Measurements from ENCODE around the gene NMNAT3. TPM values are rescaled to one million over a fixed set of nuclear protein-coding genes. Genes with fewer than 3 reads are reported as not detected.

Gene NMNAT3
- total and polyA plus RNA-seq, 12 donors, result 4.2 to 12.4 (median 7.7) TPM

DNA sequence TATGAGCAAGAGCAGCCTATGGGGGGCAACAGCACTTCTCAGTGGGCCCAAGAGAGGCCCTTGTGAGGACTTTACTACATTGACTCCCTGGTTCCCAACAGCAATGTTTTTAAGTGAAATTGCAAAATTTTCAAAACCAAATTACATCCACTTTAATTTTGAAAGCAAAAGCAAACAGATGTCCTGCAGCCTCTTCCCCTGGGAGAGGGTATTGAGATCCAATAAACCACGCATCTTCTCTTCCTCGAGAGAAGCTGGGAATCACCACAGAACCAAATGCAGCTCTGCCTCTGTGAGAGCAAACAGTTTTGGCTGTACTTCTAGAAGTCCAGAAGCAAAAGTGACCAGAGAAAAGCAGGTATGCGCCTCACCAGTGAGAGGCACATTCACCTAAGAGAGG, 25.2 kb downstream of the NMNAT3 start:
- DNase-seq, result no peak
- WGBS, 4 donors, result 77 to 89% (median 81%) methylated on average over 3 of the region's 3 CpGs
- TF ChIP-seq CTCF (IDR thresholded peaks at IDR 0.05) (no peak), POLR2A (IDR thresholded peaks at IDR 0.05) (no peak)

DNA sequence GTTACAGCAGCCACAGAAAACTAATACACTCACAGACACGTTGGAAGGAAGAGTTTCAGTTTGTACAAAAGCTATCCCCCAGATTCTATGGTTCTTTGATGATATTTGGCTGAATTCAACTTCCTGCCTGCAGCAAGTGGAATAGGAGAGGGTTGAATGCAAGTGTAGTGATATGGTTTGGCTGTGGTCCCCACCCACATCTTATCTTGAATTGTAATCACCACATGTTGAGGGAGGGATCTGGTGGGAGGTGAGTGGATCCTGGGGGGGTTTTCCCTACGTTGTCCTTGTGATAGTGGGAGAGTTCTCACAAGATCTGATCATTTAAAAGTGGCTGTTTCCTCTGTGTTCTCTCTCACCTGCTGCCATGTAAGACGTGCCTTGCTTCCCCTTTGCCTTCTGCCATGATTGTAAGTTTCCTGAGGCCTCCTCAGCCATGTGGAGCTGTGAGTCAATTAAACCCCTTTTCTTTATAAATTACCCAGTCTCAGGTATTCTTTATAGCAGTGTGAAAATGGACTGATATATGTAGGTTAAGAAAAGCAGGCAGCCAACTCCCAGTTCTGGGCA, 29.8 kb downstream of the NMNAT3 start:
- Histone ChIP-seq H3K27me3 (no peaks in the 10 kb centered on the region), H3K4me3 (no peak overlapping the region), H3K27ac (no peak overlapping the region), H3K4me1 (replicated peaks in 1 of 2) (no peaks in the 10 kb centered on the region), H3K9me3 (replicated peaks in 1 of 3) (no peaks in the 10 kb centered on the region), H3K36me3 (replicated peaks in 1 of 2) (no peaks in the 10 kb centered on the region)
- intact Hi-C loops (cut with DNase I), result no loop called here
- no peak for TF ChIP-seq POLR2A (IDR thresholded peaks at IDR 0.05)
- no peak for TF ChIP-seq CTCF (IDR thresholded peaks at IDR 0.05)
- 84 to 90% (median 85%) methylated on average over 3 of the region's 3 CpGs for WGBS, 4 donors
- DNase-seq, result no peak

More for the DNA sequence above, 25.2 kb downstream of the NMNAT3 start:
- no peak overlapping the region for H3K27ac ChIP-seq
- intact Hi-C loops (cut with DNase I), result no loop called here
- peaks cover 0 to 6% of the 10 kb centered on the region in 2 donors for H3K4me1 ChIP-seq (replicated peaks in 1 of 2)
- H3K36me3 ChIP-seq (replicated peaks in 1 of 2), result no peaks in the 10 kb centered on the region
- no peaks in the 10 kb centered on the region for H3K27me3 ChIP-seq
- H3K9me3 ChIP-seq (replicated peaks in 1 of 3), result no peaks in the 10 kb centered on the region
- no peak overlapping the region for H3K4me3 ChIP-seq

DNA sequence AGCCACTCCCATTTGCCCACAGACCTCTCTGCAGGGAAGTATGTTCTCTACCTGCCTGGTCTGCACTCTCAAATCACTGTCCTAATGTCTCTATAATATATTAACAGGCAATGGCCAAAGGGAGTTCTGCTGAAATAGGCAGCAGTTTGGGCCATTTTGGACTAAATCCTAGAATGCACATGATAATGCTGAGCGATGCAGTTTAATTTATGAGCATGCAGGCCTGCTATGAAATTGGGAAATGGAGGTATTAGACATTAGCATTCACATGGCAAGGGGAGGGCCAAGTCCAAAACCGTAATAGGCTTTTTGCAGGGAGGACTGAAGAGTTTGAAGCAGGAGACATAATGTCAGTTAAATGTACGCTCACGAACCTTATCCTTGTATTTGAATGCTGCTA, 31.3 kb downstream of the NMNAT3 start:
- WGBS, 4 donors, result 89 to 94% (median 93%) methylated on average over 4 of the region's 4 CpGs
- intact Hi-C loops (cut with DNase I), result no loop called here

DNA sequence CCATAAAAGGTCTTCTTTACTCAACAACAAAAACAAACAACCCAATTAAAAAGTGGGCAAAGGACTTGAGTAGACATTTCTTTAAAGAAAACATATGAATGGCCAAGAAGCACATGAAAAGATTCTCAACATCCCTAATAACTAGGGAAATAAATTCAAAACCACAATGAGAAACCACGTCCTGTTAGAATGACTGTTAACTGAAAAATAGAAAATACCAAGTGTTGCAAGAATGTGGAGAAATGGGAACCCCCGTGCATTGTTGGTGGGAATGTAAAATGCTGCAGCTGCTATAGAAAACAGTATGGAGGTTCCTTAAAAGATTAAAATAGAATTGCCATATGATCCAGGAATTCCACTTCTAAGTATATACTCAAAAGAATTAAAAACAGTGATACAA, 34.8 kb downstream of the NMNAT3 start:
- Histone ChIP-seq H3K4me3 (no peak overlapping the region), H3K4me1 (replicated peaks in 1 of 2) (no peaks in the 10 kb centered on the region), H3K36me3 (replicated peaks in 1 of 2) (no peaks in the 10 kb centered on the region), H3K9me3 (replicated peaks in 1 of 3) (no peaks in the 10 kb centered on the region), H3K27me3 (no peaks in the 10 kb centered on the region), H3K27ac (no peak overlapping the region)
- DNase-seq, result no peak
- WGBS, 4 donors, result 72 to 90% (median 81%) methylated on average over 2 of the region's 2 CpGs
- TF ChIP-seq CTCF (IDR thresholded peaks at IDR 0.05), result no peak
- no peak for TF ChIP-seq POLR2A (IDR thresholded peaks at IDR 0.05)
- intact Hi-C loops (cut with DNase I), result no loop called here

More for the DNA sequence above, 31.3 kb downstream of the NMNAT3 start:
- Histone ChIP-seq H3K27me3 (no peaks in the 10 kb centered on the region), H3K27ac (no peak overlapping the region), H3K9me3 (replicated peaks in 1 of 3) (no peaks in the 10 kb centered on the region), H3K4me1 (replicated peaks in 1 of 2) (no peaks in the 10 kb centered on the region), H3K36me3 (replicated peaks in 1 of 2) (no peaks in the 10 kb centered on the region), H3K4me3 (no peak overlapping the region)
- DNase-seq, result no peak
- no peak for TF ChIP-seq POLR2A (IDR thresholded peaks at IDR 0.05)
- no peak for TF ChIP-seq CTCF (IDR thresholded peaks at IDR 0.05)

All from adrenal gland (tissue), 12 donors.